HL-60 (cell line): ENCODE results near the gene TMEM88.

ENCODE experiments used
- DNase-seq, 2 experiments: peaks; one replicate each; pipeline ENCODE4 v3.0.0-alpha.2; 2010 to 2020; ENCODE audit warnings: low read depth in 1 of 2, low spot score in 1 of 2
- H3K27ac ChIP-seq: fragments of 250-450 bp; sonication (Bioruptor Pico); replicated peaks from 2 replicates; pipeline ENCODE4 v1.5.1; 2020; ENCODE audit warnings: mild to moderate bottlenecking, moderate library complexity
- H3K27me3 ChIP-seq: fragments of 250-450 bp; sonication (Bioruptor Pico); 2 replicates; pipeline ENCODE4 v1.5.1; 2021; ENCODE audit warnings: mild to moderate bottlenecking, moderate library complexity; ENCODE audit not compliant: insufficient read depth, poor library complexity, severe bottlenecking
- H3K4me3 ChIP-seq: replicated peaks from 2 replicates; pipeline ENCODE4 v1.5.1; 2011; ENCODE audit warnings: mild to moderate bottlenecking, control low read depth, low read length; ENCODE audit not compliant: insufficient read depth
- GABPA ChIP-seq: IDR thresholded peaks from 2 replicates; pipeline ENCODE4 v1.6.1; 2012; ENCODE audit warnings: low read depth
- POLR2AphosphoS5 ChIP-seq: IDR thresholded peaks from 2 replicates; pipeline ENCODE4 v1.6.1; 2012; ENCODE audit warnings: low read depth
- SPI1 ChIP-seq: IDR thresholded peaks from 2 replicates; pipeline ENCODE4 v1.6.1; 2012; ENCODE audit warnings: low read depth, mild to moderate bottlenecking, borderline replicate concordance
- TF ChIP-seq, protein P1 (sequence below): IDR thresholded peaks from 2 replicates; pipeline ENCODE4 v1.6.1; 2012; ENCODE audit warnings: low read depth; ENCODE audit not compliant: insufficient replicate concordance
- TF ChIP-seq, protein P2 (sequence below): IDR thresholded peaks from one replicate; pipeline ENCODE4 v1.5.1; 2011; ENCODE audit warnings: low read length, control low read depth, inconsistent platforms; ENCODE audit not compliant: insufficient read depth

TMEM88 gene

DNA sequence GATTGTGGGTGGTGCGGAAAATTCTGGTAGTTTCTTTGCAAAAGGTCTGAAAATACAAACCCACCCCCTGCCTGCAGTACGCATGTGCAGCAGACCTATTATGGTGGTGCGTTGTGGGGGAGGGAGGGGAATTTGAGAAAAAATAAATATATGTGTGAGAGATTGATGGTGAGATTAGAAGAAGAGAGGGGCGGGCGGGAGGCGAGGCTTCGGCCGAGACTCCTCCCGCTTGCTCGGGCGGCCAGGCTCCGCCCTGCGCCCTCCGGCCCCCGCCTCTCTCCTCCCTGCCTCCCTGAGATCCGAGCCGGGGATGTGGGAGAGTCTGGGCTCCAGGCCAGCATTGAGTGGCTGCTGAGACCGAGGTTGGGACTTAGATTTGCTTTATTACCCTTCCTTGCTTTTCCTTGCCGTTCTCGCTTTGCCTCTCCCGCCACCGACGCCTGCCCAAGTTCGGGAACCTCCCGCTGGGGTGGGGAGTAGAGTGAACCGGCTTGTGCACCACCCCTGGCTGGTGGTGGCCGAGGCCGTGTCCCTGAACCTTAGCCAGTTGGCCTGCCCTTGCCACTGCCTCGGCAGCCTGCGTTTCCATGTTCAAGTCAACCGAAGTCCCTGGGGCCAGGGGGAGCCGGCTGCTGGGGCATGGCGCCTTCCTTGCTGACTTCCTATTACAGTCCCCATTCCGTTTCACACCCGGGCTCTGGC, 32.8 kb downstream of the TMEM88 start:
- peak; percentile 56 to 71 for DNase-seq
- TF ChIP-seq SPI1: no peak
- TF ChIP-seq, protein P1, sequence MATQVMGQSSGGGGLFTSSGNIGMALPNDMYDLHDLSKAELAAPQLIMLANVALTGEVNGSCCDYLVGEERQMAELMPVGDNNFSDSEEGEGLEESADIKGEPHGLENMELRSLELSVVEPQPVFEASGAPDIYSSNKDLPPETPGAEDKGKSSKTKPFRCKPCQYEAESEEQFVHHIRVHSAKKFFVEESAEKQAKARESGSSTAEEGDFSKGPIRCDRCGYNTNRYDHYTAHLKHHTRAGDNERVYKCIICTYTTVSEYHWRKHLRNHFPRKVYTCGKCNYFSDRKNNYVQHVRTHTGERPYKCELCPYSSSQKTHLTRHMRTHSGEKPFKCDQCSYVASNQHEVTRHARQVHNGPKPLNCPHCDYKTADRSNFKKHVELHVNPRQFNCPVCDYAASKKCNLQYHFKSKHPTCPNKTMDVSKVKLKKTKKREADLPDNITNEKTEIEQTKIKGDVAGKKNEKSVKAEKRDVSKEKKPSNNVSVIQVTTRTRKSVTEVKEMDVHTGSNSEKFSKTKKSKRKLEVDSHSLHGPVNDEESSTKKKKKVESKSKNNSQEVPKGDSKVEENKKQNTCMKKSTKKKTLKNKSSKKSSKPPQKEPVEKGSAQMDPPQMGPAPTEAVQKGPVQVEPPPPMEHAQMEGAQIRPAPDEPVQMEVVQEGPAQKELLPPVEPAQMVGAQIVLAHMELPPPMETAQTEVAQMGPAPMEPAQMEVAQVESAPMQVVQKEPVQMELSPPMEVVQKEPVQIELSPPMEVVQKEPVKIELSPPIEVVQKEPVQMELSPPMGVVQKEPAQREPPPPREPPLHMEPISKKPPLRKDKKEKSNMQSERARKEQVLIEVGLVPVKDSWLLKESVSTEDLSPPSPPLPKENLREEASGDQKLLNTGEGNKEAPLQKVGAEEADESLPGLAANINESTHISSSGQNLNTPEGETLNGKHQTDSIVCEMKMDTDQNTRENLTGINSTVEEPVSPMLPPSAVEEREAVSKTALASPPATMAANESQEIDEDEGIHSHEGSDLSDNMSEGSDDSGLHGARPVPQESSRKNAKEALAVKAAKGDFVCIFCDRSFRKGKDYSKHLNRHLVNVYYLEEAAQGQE: no peak
- no peak for TF ChIP-seq POLR2AphosphoS5
- no peak for TF ChIP-seq GABPA
- TF ChIP-seq, protein P2, sequence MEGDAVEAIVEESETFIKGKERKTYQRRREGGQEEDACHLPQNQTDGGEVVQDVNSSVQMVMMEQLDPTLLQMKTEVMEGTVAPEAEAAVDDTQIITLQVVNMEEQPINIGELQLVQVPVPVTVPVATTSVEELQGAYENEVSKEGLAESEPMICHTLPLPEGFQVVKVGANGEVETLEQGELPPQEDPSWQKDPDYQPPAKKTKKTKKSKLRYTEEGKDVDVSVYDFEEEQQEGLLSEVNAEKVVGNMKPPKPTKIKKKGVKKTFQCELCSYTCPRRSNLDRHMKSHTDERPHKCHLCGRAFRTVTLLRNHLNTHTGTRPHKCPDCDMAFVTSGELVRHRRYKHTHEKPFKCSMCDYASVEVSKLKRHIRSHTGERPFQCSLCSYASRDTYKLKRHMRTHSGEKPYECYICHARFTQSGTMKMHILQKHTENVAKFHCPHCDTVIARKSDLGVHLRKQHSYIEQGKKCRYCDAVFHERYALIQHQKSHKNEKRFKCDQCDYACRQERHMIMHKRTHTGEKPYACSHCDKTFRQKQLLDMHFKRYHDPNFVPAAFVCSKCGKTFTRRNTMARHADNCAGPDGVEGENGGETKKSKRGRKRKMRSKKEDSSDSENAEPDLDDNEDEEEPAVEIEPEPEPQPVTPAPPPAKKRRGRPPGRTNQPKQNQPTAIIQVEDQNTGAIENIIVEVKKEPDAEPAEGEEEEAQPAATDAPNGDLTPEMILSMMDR: no peak
- Histone ChIP-seq H3K27ac (peak overlapping the region; percentile 92), H3K4me3 (peak overlapping the region; percentile 57), H3K27me3 (no peaks in the 10 kb centered on the region)

DNA sequence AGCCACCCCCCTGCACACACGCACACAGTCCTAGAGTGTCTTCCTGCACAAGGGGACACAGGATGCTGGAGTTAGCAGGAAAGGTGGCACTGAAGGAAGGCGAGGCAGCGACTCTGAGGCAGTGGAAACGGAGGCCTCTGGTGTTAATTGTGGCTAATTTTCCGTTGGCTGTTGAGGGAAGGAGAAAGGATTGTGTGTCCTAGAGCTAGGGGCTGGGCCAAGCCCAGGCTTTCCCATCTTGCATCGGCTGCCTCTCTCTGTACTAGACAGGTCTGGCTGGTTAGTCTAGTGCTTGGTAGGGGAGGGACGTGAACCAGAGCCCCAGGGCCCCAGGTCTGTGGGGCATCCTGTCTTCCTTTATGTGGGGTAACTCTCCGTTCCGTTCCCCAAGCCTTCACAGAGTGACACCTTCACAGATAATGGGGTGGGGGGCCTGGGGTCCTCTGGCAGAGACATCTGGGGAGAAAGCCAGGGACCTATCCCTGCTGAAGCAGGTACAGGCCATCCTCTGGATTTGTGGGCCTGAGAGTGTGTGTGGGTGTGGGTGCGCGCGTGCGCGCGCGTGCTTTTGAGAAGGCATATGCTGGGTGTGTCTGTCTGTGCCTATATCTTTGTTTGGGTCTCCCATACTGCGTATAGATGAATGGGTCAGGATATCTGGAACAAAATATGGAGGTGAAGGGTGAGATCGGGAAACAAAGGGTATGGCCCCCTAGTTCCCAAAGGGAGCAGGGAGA, 33.5 kb downstream of the TMEM88 start, which contains the start of gene CHD3:
CHD3 (plus strand) TSS at position 606 of the 737 bp plus-strand sequence. CDS start 212 bp downstream, outside the sequence.
- H3K27me3 ChIP-seq: no peaks in the 10 kb centered on the region
- H3K27ac ChIP-seq: peak within 1 kb of the TSS; percentile 76
- TF ChIP-seq POLR2AphosphoS5 (no peak), GABPA (no peak), SPI1 (no peak)
- TF ChIP-seq, protein P1: no peak
- TF ChIP-seq, protein P2: no peak
- DNase-seq: no peak
- H3K4me3 ChIP-seq: peak within 1 kb of the TSS; percentile 57

DNA sequence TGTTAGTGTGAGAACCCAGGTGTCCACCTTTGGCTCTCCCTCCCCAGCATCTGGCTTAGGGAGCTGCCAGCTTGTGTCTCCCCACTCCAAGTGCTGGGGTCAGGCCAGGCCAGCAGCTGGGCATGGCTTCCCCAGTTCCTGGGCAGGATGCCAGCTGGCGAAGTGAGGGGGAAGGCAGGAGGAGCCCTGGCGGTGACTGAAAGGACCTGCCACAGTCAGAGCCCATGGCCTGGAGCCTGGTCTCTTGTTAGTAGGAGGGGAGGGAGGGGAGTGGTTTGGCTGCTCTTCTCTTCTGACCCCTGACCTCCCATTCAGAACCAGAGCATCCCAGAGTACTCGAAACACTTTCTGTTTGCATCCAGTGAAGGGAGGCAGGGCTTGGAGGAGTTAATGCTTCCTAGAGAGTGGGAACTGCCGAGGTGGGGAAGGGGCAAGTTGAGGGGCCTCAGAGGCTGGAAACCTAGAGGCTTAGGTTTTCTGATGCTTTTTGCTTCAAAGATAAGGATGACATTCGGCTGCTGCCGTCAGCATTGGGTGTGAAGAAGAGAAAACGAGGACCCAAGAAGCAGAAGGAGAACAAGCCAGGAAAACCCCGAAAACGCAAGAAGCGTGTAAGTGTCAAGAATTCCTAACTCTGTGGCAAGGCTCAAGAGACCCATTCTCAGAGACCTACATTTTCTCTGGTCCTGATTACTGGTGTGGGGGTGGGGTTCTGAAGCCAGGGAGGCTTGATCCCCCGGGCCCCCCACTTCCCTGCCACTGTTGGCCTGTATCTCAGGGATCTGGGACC, 34.5 kb downstream of the TMEM88 start:
- peak; percentile 44; the same call in 1 of the 2 replicates for TF ChIP-seq POLR2AphosphoS5
- TF ChIP-seq, protein P1: no peak
- DNase-seq: peak in 1 of 2 experiments; percentile 81
- no peaks in the 10 kb centered on the region for H3K27me3 ChIP-seq
- H3K27ac ChIP-seq: no peak overlapping the region
- H3K4me3 ChIP-seq: no peak overlapping the region
